GM13977 (cell line): ENCODE results near the gene UTP20.

Experiments used
- DNase-seq: peaks from one replicate; pipeline ENCODE4 v3.0.0; 2012; ENCODE audit warnings: low spot score
- in situ Hi-C: fragments of 300-500 bp; cut with MboI; formaldehyde crosslinking; loops from one replicate; pipeline ENCODE4 v1.12.0; 2022; ENCODE audit warnings: low sequenced_read_pairs, low pct_unique_long_range_greater_than_20kb, mixed read lengths, inconsistent platforms; ENCODE audit not compliant: unreplicated experiment
- TF ChIP-seq, protein P1 (sequence below): IDR thresholded peaks from 2 replicates; pipeline ENCODE4 v1.5.1; 2012; ENCODE audit warnings: mild to moderate bottlenecking, control low read depth; ENCODE audit not compliant: insufficient read depth; ENCODE audit errors: extremely low read depth, missing control alignments

UTP20 gene

GRCh38 chr12:101305226-101305779, 25.4 kb downstream of the UTP20 start:
- no peak for DNase-seq
- TF ChIP-seq, protein P1, sequence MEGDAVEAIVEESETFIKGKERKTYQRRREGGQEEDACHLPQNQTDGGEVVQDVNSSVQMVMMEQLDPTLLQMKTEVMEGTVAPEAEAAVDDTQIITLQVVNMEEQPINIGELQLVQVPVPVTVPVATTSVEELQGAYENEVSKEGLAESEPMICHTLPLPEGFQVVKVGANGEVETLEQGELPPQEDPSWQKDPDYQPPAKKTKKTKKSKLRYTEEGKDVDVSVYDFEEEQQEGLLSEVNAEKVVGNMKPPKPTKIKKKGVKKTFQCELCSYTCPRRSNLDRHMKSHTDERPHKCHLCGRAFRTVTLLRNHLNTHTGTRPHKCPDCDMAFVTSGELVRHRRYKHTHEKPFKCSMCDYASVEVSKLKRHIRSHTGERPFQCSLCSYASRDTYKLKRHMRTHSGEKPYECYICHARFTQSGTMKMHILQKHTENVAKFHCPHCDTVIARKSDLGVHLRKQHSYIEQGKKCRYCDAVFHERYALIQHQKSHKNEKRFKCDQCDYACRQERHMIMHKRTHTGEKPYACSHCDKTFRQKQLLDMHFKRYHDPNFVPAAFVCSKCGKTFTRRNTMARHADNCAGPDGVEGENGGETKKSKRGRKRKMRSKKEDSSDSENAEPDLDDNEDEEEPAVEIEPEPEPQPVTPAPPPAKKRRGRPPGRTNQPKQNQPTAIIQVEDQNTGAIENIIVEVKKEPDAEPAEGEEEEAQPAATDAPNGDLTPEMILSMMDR: no peak
- in situ Hi-C loops: loop anchor here (25.0 kb wide), 1 partner anchor 468 kb away; no protein-coding TSS in a partner anchor

DNA sequence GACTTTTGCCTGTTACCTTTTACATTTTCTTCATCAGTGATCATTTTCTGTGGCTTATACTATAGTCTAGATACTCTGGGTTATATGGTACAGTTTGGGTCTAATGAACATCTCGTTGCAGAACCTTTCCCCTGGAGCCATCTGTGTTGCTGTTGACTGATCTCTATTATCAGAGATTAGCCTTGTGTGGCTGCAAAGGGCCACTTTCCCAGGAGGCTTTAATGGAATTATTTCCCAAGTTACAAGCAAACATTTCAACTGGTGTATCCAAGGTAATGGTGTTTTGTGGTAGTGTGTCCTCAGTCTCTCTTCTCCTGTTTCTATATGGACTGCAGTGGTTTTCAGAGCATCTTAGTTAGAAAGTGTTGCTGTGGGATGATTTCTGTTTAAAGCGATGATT, 25.9 kb downstream of the UTP20 start:
- no peak for DNase-seq
- TF ChIP-seq, protein P1: no peak
- in situ Hi-C loops: loop anchor here (25.0 kb wide), 1 partner anchor 468 kb away; no protein-coding TSS in a partner anchor

DNA sequence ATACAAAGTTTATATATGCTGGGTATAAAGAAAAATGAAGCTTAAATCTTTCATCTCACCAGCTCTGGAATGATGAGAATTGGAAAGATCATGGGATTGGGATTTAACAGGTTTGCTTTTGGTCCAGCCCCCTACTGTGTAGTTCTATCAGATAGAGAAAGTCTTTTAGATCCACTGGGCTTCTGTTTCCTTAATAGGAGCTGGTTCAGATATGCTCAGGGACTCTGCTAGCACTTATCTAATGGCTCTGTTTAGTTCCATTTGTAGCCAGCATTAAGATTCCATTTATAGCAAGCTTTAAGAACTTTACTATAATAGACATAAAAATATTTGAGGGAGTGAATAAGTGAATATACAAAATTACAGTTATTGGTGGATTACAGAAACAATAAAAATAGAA, 42.6 kb downstream of the UTP20 start:
- in situ Hi-C loops: loop anchor here (25.0 kb wide), 1 partner anchor 485 kb away; no protein-coding TSS in a partner anchor
- TF ChIP-seq, protein P1: no peak
- DNase-seq: no peak

GRCh38 chr12:101323255-101323654, 43.4 kb downstream of the UTP20 start:
- no peak for DNase-seq
- in situ Hi-C loops: loop anchor here (25.0 kb wide), 1 partner anchor 486 kb away; no protein-coding TSS in a partner anchor
- TF ChIP-seq, protein P1: no peak

DNA sequence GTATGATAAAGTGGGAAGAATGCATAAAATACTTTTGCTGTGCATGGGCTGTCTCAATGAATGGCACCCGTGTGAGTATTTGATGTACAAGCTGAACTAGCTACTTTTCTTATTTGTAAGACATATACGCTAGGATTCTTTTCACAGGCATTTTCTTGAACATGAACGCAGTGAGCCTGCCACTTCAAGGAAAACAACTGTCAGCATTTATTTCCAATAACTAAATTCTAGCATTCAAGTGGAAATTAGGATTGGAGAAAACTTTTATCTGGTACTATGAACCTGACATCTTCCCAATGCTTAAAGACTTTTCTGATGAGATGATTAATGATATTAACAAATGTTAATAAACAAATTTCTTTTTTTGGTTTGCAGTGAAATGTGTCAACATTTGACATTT, 45.7 kb downstream of the UTP20 start:
- no peak for DNase-seq
- in situ Hi-C loops: no loop called here
- TF ChIP-seq, protein P1: no peak

DNA sequence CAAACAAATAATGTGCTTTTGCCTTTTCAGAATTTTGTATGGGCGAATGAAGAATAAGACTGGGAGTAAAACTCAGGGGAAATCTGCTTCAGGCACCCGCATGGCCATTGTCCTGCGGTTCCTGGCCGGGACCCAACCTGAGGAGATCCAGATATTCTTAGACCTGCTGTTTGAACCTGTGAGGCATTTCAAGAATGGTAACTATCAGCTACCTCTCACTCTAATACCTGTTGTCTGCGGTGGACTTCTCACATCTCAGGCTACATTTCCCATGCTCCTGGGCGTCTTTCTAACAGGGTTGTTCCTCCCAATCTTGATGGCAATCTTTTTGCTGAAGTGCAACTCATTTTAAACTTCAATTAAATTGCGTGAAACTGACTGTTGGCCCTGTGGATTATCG, 47.1 kb downstream of the UTP20 start:
- DNase-seq: no peak
- in situ Hi-C loops: no loop called here
- TF ChIP-seq, protein P1: no peak

DNA sequence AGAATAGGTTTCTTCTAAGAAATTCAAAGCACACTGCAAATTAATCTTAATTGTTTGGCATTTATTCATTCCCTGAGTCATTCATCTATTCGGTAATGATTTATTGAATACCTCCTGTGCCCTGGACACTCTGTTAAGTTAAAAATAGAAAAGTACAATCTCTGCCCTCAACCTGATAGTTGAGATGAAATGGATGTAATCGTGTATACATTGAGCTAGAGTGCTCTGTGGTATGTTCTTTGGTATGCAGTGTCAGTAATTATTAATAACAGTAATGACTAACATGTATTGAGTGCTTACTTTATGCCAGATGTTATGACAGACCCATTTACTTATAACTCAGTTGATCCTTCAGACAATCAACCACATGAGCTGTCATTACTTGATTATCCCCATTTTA, 47.6 kb downstream of the UTP20 start:
- no peak for DNase-seq
- in situ Hi-C loops: no loop called here

More for the DNA sequence above, 47.6 kb downstream of the UTP20 start:
- TF ChIP-seq, protein P1: no peak
